ENCODE data around the gene MFSD11. TPM values are rescaled to one million over a fixed set of nuclear protein-coding genes. Genes with fewer than 3 reads are reported as not detected.

The MFSD11 gene
- total RNA-seq, 2 donors from 2014 or later: 26.7 to 44.3 TPM

DNA sequence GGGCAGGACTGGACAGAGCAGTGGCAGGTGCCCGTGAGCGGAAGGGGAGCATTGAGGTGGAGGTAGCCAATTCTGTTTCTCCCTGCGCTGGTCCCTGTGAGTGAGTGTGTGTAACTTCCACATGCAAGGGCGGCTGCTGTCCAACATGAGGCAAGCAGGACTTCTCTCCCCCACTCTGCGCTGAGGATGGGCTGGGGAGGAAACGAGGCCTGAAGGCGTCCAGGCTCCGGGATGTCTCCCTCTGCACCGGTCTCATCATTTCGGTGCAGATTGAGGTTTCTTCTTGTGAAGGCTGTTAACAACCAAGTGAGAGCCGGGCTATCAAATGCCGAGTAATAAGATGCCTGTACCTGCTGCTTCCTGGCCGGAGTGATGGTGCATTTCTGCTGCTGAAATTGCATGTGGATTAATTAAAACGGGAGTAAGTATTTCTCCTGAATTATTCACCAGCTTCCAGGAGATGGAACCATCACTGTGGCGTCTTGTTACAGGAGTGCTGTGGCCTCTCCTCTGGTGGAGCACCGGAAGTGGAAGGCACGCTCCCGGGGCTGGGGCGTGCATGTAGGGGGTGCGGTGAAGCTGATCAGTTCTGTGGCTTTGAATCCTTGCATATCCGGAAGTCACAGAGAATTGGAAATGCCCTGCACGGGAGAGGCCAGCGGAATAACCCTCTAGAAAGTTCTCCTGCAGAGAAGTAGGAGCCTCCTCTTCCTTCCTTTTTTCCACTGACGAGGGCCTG is 88.6 kb downstream of the MFSD11 start:
- Histone ChIP-seq H3K27ac (no peak overlapping the region), H3K4me1 (replicated peaks) (no peaks in the 10 kb centered on the region), H3K27me3 (replicated peaks; ENCODE audit: insufficient read depth) (no peaks in the 10 kb centered on the region), H3K9me3 (no peaks in the 10 kb centered on the region), H3K4me3 (no peak overlapping the region), H3K36me3 (no peaks in the 10 kb centered on the region)
- intact Hi-C loops (cut with DNase I): no loop called here
- WGBS: 57% methylated on average over 24 of the region's 24 CpGs
- no peak for DNase-seq (ENCODE audit: low spot score)
- TF ChIP-seq POLR2AphosphoS5 (IDR thresholded peaks at IDR 0.05): no peak
- TF ChIP-seq, protein P1, sequence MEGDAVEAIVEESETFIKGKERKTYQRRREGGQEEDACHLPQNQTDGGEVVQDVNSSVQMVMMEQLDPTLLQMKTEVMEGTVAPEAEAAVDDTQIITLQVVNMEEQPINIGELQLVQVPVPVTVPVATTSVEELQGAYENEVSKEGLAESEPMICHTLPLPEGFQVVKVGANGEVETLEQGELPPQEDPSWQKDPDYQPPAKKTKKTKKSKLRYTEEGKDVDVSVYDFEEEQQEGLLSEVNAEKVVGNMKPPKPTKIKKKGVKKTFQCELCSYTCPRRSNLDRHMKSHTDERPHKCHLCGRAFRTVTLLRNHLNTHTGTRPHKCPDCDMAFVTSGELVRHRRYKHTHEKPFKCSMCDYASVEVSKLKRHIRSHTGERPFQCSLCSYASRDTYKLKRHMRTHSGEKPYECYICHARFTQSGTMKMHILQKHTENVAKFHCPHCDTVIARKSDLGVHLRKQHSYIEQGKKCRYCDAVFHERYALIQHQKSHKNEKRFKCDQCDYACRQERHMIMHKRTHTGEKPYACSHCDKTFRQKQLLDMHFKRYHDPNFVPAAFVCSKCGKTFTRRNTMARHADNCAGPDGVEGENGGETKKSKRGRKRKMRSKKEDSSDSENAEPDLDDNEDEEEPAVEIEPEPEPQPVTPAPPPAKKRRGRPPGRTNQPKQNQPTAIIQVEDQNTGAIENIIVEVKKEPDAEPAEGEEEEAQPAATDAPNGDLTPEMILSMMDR (IDR thresholded peaks at IDR 0.05): no peak
- no peak for TF ChIP-seq POLR2A (IDR thresholded peaks at IDR 0.05)

- TF ChIP-seq POLR2AphosphoS5 (IDR thresholded peaks at IDR 0.05): no peak
- TF ChIP-seq POLR2A (IDR thresholded peaks at IDR 0.05): no peak
- TF ChIP-seq, protein P1 (IDR thresholded peaks at IDR 0.05): no peak
- no peaks in the 10 kb centered on the region for H3K4me1 ChIP-seq (replicated peaks)
- intact Hi-C loops (cut with DNase I): no loop called here
- WGBS: 83% methylated on average over 14 of the region's 14 CpGs
- H3K27ac ChIP-seq: no peak overlapping the region
- H3K4me3 ChIP-seq: no peak overlapping the region
- H3K36me3 ChIP-seq: no peaks in the 10 kb centered on the region
- DNase-seq (ENCODE audit: low spot score): no peak
- no peaks in the 10 kb centered on the region for H3K27me3 ChIP-seq (replicated peaks; ENCODE audit: insufficient read depth)
- no peaks in the 10 kb centered on the region for H3K9me3 ChIP-seq
These were observed 89.8 kb downstream of the MFSD11 start for GRCh38 chr17:76827736-76828135.

MicroRNA genes within 50 kb of the gene (microRNA counts, 767-probe panel; counts per million panel counts)
- microRNA hsa-miR-636: 0 to 431 counts per million in 2 donors

Small RNA genes within 50 kb of the gene (microRNA-seq; reads per million reads assigned to microRNA genes)
- gene MIR636: not detected

Small RNA genes within 50 kb of the gene (small RNA-seq; reads per million reads assigned to genes)
- gene AC005837.3: 0 reads per million in 2 donors
- gene RF02271: 0 reads per million in 2 donors
- gene RNU6-97P: 0 reads per million in 2 donors
- gene RNY4P36: 0 to 0.91 reads per million in 2 donors

Other genes with a start within 250 kb of the MFSD11 start
- 10 to 100 TPM; 29.9 to 31.1 TPM for gene RHBDF2, start 236.7 kb upstream of the MFSD11 start, total RNA-seq
- 10 to 100 TPM in 1 of 2 donors, 1 to 10 TPM in 1; 7.0 to 13.8 TPM for gene CYGB, start 200.4 kb upstream of the MFSD11 start, total RNA-seq
- under 1 TPM; 0.36 to 0.85 TPM for gene PRCD, start 198.1 kb upstream of the MFSD11 start, total RNA-seq
- 10 to 100 TPM; 21.0 to 23.1 TPM for gene ST6GALNAC2, start 152.3 kb upstream of the MFSD11 start, total RNA-seq
- gene ST6GALNAC1, start 94.4 kb upstream of the MFSD11 start, total RNA-seq: 10 to 100 TPM in 1 of 2 donors, 1 to 10 TPM in 1; 8.4 to 27.2 TPM
- 100 to 1,000 TPM in 1 of 2 donors, 10 to 100 TPM in 1; 76.1 to 285 TPM for gene MXRA7, start 27.2 kb upstream of the MFSD11 start, total RNA-seq
- gene JMJD6, start 11.5 kb upstream of the MFSD11 start, total RNA-seq: 10 to 100 TPM; 17.7 to 40.5 TPM
- 10 to 100 TPM; 39.5 to 47.9 TPM for gene METTL23, start 11.3 kb upstream of the MFSD11 start, total RNA-seq
- 100 to 1,000 TPM; 217 to 316 TPM for gene SRSF2, start 788 bp upstream of the MFSD11 start, total RNA-seq
- gene MGAT5B, start 130.3 kb downstream of the MFSD11 start, total RNA-seq: 1 to 10 TPM in 1 of 2 donors, under 1 TPM in 1; 0.14 to 4.1 TPM